Endothelial cell of umbilical vein (primary cell): Measurements from ENCODE around the gene CPVL. TPM values are rescaled to one million over a fixed set of nuclear protein-coding genes. Genes with fewer than 3 reads are reported as not detected.

ENCODE experiments used
- BruUV-seq: library from RNA; stranded (reverse); fragments of 400-500 nt; replicated peaks from 2 replicates; lab custom pipeline; 2021; lab: Mats Ljungman, UMichigan
- CTCF ChIA-PET: fragments of 300-600, 350-600 bp; sonication (Branson Sonifier 250); formaldehyde crosslinking; loops from one replicate; lab custom pipeline; 2021; ENCODE audit warnings: antibody characterized with exemption, inconsistent platforms; lab: Charles Lee
- POLR2A ChIA-PET: fragments of 300-600, 350-600 bp; sonication (Branson Sonifier 250); formaldehyde crosslinking; loops from one replicate; lab custom pipeline; 2021; ENCODE audit warnings: antibody characterized with exemption, inconsistent platforms; lab: Charles Lee
- DNase-seq: peaks from one replicate; pipeline ENCODE4 v3.0.0-alpha.2; 2011; ENCODE audit warnings: low read depth, low spot score
- FAIRE-seq: peaks from 2 replicates; lab custom pipeline; 2011; peaks lifted over from hg19 to GRCh38; lab: Jason Lieb, UNC
- H2AFZ ChIP-seq: 2 replicates; pipeline ENCODE4 v1.6.0; 2012; ENCODE audit warnings: low read depth, low read length, control low read depth, inconsistent platforms
- H3K27ac ChIP-seq: 2 replicates; pipeline ENCODE4 v1.5.1; 2011; ENCODE audit warnings: low read depth, mild to moderate bottlenecking, control low read depth, low read length, moderate library complexity; ENCODE audit not compliant: insufficient read depth
- H3K27me3 ChIP-seq, 2 experiments: 2 replicates each; pipeline versions ENCODE4 v1.6.0 to v1.6.1; 2011; ENCODE audit warnings: low read length in 2 of 2, mixed read lengths in 1 of 2; ENCODE audit not compliant: control insufficient read depth in 2 of 2, insufficient read depth in 2 of 2
- H3K36me3 ChIP-seq, 2 experiments: 2 replicates in 1 of 2; 3 replicates in 1 of 2; pipeline ENCODE4 v1.5.1; 2011; ENCODE audit warnings: low read length in 2 of 2, mild to moderate bottlenecking in 1 of 2, moderate library complexity in 1 of 2; ENCODE audit not compliant: control insufficient read depth in 2 of 2, insufficient read depth in 2 of 2; ENCODE audit errors: extremely low read depth in 1 of 2
- H3K4me1 ChIP-seq: 3 replicates; pipeline ENCODE4 v1.5.1; 2011; ENCODE audit warnings: mild to moderate bottlenecking, low read length; ENCODE audit not compliant: control insufficient read depth, insufficient read depth; ENCODE audit errors: extremely low read depth
- H3K4me2 ChIP-seq: 2 replicates; pipeline ENCODE4 v1.6.1; 2011; ENCODE audit warnings: low read length, control low read depth, mixed read lengths; ENCODE audit not compliant: insufficient read depth
- H3K4me3 ChIP-seq, 3 experiments: fragments of 200-600 bp in 1 of 3; sonication (generic), shearing (Covaris generic) in 1 of 3; replicated peaks in 1 of 3; 2 replicates each; pipeline ENCODE4 v1.5.1; 2011 to 2016; ENCODE audit warnings: control low read depth in 3 of 3, low read length in 3 of 3, mild to moderate bottlenecking in 2 of 3, inconsistent platforms in 1 of 3, low read depth in 1 of 3, moderate library complexity in 1 of 3; ENCODE audit not compliant: insufficient read depth in 1 of 3
- H3K79me2 ChIP-seq: 2 replicates; pipeline ENCODE4 v1.6.0; 2012; ENCODE audit warnings: low read length, inconsistent platforms; ENCODE audit not compliant: control insufficient read depth, insufficient read depth
- H3K9ac ChIP-seq: replicated peaks from 2 replicates; pipeline ENCODE3; 2011; ENCODE audit warnings: low read length, control low read depth; ENCODE audit not compliant: insufficient read depth; ENCODE audit errors: extremely low read depth
- H3K9me1 ChIP-seq: replicated peaks from 3 replicates; pipeline ENCODE4 v1.6.0; 2011; ENCODE audit warnings: mild to moderate bottlenecking, low read length; ENCODE audit not compliant: control insufficient read depth, insufficient read depth; ENCODE audit errors: extremely low read depth
- H3K9me3 ChIP-seq: replicated peaks from 2 replicates; pipeline ENCODE4 v1.5.1; 2012; ENCODE audit warnings: low read length, inconsistent platforms; ENCODE audit not compliant: control insufficient read depth, insufficient read depth
- H4K20me1 ChIP-seq: replicated peaks from 2 replicates; pipeline ENCODE3; 2011; ENCODE audit warnings: mild to moderate bottlenecking, low read length; ENCODE audit not compliant: control insufficient read depth, insufficient read depth; ENCODE audit errors: extremely low read depth
- EZH2 ChIP-seq: IDR thresholded peaks from 2 replicates; pipeline ENCODE4 v1.6.1; 2012; ENCODE audit warnings: borderline replicate concordance, low read depth, mild to moderate bottlenecking, moderate library complexity, low read length, inconsistent platforms; ENCODE audit not compliant: severe bottlenecking
- FOS ChIP-seq: IDR thresholded peaks from 2 replicates; pipeline ENCODE4 v1.6.1; 2011; ENCODE audit warnings: mild to moderate bottlenecking, low read length, moderate library complexity, borderline replicate concordance; ENCODE audit not compliant: insufficient read depth
- GATA2 ChIP-seq: IDR thresholded peaks from 2 replicates; pipeline ENCODE4 v1.7.0; 2011; ENCODE audit warnings: low read depth, mild to moderate bottlenecking, moderate library complexity, mixed read lengths, low read length; ENCODE audit not compliant: insufficient read length, insufficient read depth
- JUN ChIP-seq: IDR thresholded peaks from 2 replicates; pipeline ENCODE4 v1.6.1; 2011; ENCODE audit warnings: borderline replicate concordance, low read depth; ENCODE audit not compliant: insufficient read length, insufficient read depth
- MYC ChIP-seq: IDR thresholded peaks from one replicate; pipeline ENCODE4 v1.6.1; 2011; ENCODE audit warnings: mild to moderate bottlenecking, low read depth, low read length
- POLR2A ChIP-seq: IDR thresholded peaks from 2 replicates; pipeline ENCODE4 v1.6.1; 2012; ENCODE audit warnings: low read depth, mild to moderate bottlenecking, control low read depth, low read length
- POLR2AphosphoS5 ChIP-seq: IDR thresholded peaks from 2 replicates; pipeline ENCODE4 v1.6.1; 2012; ENCODE audit warnings: low read depth, mild to moderate bottlenecking, control low read depth, low read length, moderate library complexity; ENCODE audit not compliant: insufficient read depth
- dilution Hi-C: fragments of 300-500 bp; cut with MboI; formaldehyde crosslinking; loops from one replicate; pipeline ENCODE4 v1.15.0; 2019; ENCODE audit warnings: low sequenced_read_pairs; ENCODE audit not compliant: extremely low pct_ligation_motif_present
- intact Hi-C: fragments of 100-400 bp; cut with micrococcal nuclease; formaldehyde crosslinking; loops from one replicate; pipeline ENCODE4 v1.10.0; 2022
- polyA plus RNA-seq, 4 experiments: library from polyadenylated mRNA; depleted of rRNA in 3 of 4; stranded (reverse) in 3 of 4; unstranded in 1 of 4; fragments of >200 nt; gene quantifications; 2 replicates each; pipeline versions ENCODE4 v1.2.1 to v1.2.3, GENCODE V29; 2011 to 2012; ENCODE audit warnings: missing spikeins in 1 of 4
- total RNA-seq: library from RNA; stranded (reverse); gene quantifications from 2 replicates; pipeline ENCODE4 v1.2.3, GENCODE V29; 2021
- TF ChIP-seq, protein P1 (sequence below), 2 donors: IDR thresholded peaks; 1 replicate in 1 of 2; 2 replicates in 1 of 2; pipeline ENCODE4 v1.5.1; 2011; ENCODE audit warnings: low read length in 2 of 2, mild to moderate bottlenecking in 2 of 2, moderate library complexity in 2 of 2, control low read depth in 1 of 2, inconsistent platforms in 1 of 2, low read depth in 1 of 2; ENCODE audit not compliant: insufficient read depth in 1 of 2; ENCODE audit errors: extremely low read depth in 1 of 2
- TF ChIP-seq, protein P2 (sequence below): IDR thresholded peaks from 2 replicates; pipeline ENCODE4 v1.6.1; 2011; ENCODE audit not compliant: insufficient read depth, insufficient read length

CPVL gene
- total and polyA plus RNA-seq, 2 donors (not counting 3 experiments of a cell fraction or from before 2014, with no cell fraction given), result 0.14 TPM; not detected in 1

DNA sequence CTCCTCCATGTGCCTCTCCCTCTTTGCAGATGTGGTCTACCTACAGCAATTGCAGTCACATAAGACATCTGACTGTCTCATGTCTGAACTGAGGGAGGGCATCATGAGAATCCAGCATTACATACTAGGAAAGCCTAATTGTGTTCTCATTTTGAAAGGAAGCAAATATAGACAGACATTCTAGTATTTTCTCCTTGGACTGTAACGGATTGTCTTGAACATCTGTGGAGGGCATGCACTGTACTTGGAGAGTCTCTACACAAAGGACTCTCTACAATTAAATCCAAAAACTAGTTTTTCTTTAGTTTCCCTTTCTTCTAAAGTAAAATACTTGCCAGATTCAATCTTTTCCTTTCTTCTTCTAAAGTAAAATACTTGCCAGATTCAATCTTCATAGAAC lies 153.5 kb downstream of the CPVL start:
- BruUV-seq, result no TSS peak
- no peaks in the 10 kb centered on the region for H4K20me1 ChIP-seq
- H2AFZ ChIP-seq, result no peak overlapping the region
- CTCF ChIA-PET, result interaction anchor here (1.1 kb wide), 1 partner anchor 71 kb away, joined by 3 read pairs; no protein-coding TSS in a partner anchor
- no peak for FAIRE-seq
- POLR2A ChIA-PET, result no interaction called here
- dilution Hi-C loops (no loop called here), intact Hi-C loops (no loop called here)
- H3K79me2 ChIP-seq, result no peaks in the 10 kb centered on the region
- H3K4me2 ChIP-seq, result no peak overlapping the region
- no peaks in the 10 kb centered on the region for H3K9me3 ChIP-seq
- H3K9ac ChIP-seq, result no peak overlapping the region
- no peaks in the 10 kb centered on the region for H3K9me1 ChIP-seq
- no peaks in the 10 kb centered on the region for H3K4me1 ChIP-seq
- no peak overlapping the region for H3K27ac ChIP-seq
- DNase-seq, result no peak
- no peak overlapping the region for H3K4me3 ChIP-seq
- TF ChIP-seq FOS (no peak), EZH2 (no peak), MYC (no peak), POLR2AphosphoS5 (no peak), POLR2A (no peak), JUN (no peak), GATA2 (no peak)
- TF ChIP-seq, protein P1, sequence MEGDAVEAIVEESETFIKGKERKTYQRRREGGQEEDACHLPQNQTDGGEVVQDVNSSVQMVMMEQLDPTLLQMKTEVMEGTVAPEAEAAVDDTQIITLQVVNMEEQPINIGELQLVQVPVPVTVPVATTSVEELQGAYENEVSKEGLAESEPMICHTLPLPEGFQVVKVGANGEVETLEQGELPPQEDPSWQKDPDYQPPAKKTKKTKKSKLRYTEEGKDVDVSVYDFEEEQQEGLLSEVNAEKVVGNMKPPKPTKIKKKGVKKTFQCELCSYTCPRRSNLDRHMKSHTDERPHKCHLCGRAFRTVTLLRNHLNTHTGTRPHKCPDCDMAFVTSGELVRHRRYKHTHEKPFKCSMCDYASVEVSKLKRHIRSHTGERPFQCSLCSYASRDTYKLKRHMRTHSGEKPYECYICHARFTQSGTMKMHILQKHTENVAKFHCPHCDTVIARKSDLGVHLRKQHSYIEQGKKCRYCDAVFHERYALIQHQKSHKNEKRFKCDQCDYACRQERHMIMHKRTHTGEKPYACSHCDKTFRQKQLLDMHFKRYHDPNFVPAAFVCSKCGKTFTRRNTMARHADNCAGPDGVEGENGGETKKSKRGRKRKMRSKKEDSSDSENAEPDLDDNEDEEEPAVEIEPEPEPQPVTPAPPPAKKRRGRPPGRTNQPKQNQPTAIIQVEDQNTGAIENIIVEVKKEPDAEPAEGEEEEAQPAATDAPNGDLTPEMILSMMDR (IDR thresholded peaks at IDR 0.05; ENCODE audit: extremely low read depth in 1 of 2, insufficient read depth in 1 of 2, low read depth in 1 of 2, low read length in 2 of 2), result no peak
- TF ChIP-seq, protein P2, sequence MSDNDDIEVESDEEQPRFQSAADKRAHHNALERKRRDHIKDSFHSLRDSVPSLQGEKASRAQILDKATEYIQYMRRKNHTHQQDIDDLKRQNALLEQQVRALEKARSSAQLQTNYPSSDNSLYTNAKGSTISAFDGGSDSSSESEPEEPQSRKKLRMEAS, result no peak
- no peaks in the 10 kb centered on the region for H3K36me3 ChIP-seq
- H3K27me3 ChIP-seq, result peaks cover 3 to 7% of the 10 kb centered on the region in 2 experiments
